SHP77 treated with DMSO at 0.1 percent for 48 hours (cell line): ENCODE data around the gene TMC8.
"Not testable (repeated sequence)": the region's sequence is repeated elsewhere in the genome, so short reads cannot be mapped to it uniquely, and the experiment has no call there.

Experiments
- DNase-seq: peaks from one replicate; lab custom pipeline; 2025; lab: John Stamatoyannopoulos, UW

Gene TMC8

DNA sequence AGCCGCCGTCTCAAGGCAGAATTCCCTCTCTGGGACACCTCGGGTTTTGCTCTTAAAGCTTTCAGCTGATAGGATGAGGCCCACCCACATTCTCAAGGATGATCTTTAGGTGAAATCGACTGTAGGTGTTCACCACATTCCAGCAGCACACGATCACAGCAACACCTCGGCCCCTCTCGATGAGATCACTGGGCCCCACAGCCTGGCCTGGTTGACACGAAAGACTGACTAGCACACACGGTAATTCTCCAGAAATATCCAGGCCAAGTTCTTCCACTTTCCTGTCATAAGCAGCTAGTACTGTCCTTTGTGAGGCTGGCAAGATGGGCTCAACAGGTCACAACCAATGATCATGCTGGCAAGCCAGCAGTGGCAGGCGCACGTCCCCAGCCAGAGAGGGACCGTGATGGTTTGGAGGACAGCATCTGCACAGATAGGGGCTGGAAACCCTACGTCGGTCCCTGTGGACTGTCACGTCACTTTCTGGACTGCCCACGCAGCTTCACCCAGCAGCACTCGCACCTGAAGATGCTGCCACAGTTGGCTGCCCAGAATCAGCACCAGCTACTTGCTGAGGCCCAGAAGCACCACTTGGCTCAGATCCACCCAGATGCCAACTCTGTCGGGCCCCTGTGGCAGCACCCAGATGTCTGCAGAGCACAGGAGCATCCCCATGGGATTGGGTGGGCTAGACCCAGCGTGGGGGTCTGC lies 19.4 kb upstream of the TMC8 start:
- DNase-seq = no peak

DNA sequence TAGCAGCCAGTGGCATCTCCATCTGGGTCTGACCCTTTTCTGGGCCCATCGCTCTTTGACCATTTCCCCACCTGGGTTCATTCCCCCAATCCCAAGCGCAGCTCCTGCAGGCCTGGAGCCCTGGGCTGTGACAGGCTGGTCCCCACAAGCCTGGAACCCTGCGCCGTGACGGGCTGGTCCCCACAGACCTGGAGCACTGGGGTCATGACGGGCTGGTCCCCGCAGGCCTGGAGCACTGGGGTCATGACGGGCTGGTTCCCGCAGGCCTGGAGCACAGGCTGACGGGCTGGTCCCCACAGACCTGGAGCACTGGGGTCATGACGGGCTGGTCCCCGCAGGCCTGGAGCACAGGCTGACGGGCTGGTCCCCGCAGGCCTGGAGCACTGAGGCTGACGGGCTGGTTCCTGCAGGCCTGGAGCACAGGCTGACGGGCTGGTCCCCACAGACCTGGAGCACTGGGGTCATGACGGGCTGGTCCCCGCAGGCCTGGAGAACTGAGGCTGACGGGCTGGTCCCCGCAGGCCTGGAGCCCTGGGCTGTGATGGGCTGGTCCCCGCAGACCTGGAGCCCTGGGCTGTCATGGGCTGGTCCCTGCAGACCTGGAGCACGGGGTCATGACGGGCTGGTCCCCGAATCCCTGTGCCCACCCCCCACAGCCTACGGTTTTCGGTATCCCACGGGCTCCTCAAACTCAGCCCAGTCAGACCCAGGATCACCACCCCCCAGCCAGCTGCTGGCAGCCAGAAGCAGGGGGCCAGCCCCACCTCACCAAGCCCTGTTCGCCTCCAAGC lies 18.6 kb upstream of the TMC8 start:
- no peak for DNase-seq

DNA sequence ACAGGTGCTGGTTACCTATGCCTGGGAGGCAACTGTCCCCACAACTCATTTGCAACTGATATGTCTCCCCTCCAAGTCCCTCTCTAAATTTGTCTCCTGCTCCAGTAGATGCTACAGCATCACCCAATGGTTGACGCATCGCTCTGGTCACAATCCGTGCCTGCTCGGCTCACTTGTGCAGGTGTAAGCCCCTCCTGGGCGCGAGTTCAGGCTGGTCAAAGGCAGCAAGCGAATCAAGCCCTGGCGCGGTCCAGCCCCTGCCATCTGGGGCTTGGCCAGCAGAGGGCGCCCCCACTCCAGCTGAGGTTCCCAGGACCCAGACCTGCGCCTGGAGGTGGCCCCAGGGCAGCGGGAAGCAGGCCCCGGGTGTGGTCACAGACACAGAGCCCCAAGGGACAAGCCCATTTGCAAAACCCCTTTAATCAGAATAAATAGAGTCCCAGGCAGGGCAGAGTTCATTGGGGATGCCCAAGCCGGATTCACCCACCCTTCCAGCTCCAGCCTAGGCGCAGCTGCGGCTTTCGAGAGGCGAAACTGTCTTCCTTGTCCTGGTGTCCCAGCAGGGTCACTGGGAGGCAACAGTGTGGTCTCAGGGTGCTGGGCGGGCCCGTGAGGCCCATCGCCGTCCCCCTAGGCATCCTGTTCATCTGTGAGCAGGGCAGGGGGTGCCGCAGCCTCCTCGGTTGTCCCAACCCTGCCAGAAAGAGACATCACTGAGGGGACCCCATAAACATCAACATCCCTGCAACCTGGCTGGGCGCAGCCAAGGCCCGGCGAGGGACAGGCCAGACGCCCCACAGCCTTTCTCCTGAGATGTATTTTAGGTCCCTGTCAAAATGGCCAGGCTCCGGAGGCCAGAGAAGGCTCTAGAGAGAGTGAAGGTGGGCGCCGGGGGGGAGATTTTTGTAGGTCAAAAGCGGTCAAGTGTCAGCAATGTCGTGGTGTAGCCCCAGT lies 17.8 kb upstream of the TMC8 start:
- DNase-seq = peak; percentile 45

DNA sequence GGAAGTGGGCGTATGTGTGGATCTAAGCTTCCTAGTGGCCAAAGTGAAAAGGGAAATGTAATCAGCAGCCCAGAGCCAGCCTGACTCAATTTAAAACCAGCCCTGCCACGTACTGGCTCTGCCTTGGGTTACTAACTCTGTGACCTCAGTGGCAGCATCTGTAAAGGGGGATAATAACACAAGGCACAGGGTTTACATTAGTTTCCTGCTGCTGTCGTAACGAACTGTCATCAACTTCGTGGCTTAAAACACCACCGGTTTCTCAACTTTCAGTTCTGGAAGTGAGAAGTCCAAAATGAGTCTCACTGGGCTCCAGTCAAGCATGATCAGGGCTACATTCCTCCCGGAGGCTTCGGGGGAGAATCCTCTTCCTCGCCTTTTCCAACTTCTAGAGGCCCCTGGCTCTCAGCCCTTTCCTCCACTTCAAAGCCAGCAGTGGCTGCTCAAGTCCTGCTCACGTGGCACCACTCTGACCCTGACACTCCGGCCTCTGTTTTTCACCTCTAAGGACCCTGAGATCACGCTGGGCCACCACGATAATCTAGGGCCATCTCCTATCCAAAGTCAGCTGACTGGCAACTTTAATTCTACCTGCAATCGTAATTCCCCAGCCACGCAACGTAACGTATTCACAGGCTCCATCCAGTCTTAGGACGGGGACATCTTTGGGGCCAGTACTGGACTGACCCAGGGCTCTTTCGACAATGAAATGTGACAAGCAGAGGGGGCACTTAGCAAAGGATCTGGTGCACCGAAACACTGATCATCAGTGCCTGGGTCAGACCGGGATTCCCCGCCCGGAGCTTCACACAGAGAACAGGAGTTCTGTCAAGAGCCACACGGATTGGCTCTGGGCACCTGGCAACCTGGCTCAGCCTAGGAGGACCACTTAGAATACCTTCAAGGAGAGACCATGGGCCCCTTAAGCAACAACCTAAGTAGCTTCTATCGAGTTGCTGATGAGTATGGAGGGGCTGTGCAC lies 16.5 kb upstream of the TMC8 start:
- DNase-seq = no peak

DNA sequence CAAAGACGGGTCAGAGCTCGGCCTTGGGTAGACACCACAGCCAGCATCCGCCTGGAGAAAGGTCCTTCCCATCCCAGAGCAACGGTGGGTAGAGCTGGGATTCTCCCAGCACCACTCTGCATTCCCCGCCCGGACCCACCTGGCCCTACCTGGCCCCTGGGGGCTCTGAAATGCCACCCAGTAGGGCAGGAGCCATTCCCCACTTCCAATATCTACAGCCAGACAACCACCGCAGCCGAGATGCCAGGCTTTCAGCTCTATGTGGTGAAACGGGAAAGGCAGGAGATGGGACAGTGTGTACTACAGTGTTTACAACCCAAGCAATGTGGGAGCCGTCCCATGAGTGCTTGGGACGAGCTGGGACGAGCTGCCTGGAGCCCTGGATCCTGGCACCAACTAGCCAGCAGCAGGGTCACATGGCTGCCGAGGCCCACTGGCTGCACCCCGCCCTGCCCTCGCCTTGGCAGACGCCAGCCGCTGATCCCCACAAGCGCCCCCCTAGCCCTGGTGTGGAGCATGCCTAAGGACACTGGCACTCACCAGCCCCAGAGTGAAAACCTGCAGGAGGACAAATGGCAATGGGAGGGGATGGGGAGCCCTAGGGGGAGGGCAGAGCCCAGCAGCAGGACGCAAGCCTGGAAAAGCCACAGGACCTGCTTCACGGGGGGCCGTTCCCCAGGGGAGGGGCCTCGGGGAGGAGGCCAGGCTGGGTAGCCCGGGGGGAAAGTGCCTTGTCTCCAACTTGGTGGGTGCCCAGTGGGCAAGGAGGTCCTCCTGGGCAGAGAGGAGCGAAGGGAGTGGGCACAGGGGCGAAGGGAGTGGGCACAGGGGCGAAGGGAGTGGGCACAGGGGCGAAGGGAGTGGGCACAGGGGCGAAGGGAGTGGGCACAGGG lies 15.5 kb upstream of the TMC8 start:
- no peak for DNase-seq

DNA sequence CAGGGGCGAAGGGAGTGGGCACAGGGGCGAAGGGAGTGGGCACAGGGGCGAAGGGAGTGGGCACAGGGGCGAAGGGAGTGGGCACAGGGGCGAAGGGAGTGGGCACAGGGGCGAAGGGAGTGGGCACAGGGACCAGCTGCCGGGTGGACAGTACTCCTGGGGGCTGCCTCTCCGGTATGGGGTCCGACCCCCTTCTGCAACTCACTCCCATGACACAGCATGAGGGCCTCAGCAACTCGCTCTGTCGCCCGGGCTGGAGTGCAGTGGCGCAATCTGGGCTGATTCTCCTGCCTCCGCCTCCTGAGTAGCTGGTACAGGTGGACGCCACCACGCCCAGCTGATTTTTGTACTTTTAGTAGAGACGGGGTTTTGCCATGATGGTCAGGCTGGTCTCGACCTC lies 14.8 kb upstream of the TMC8 start:
- not testable (repeated sequence) for DNase-seq

DNA sequence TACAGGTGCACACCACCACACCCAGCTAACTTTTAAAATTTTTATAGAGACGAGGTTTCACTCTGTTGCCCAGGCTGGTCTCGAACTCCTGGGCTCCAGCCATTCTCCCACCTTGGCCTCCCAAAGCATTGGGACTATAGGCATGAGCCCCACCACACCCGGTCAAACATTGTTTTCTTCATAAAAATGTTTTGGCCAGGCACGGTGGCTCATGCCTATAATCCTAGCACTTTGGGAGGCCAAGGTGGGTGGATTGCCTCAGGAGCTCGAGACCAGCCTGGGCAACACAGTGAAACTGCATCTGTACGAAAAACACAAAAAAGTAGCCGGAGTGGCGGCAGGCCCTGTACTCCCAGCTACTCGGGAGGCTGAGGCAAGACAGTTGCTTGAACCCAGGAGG lies 14.2 kb upstream of the TMC8 start:
- DNase-seq = no peak

DNA sequence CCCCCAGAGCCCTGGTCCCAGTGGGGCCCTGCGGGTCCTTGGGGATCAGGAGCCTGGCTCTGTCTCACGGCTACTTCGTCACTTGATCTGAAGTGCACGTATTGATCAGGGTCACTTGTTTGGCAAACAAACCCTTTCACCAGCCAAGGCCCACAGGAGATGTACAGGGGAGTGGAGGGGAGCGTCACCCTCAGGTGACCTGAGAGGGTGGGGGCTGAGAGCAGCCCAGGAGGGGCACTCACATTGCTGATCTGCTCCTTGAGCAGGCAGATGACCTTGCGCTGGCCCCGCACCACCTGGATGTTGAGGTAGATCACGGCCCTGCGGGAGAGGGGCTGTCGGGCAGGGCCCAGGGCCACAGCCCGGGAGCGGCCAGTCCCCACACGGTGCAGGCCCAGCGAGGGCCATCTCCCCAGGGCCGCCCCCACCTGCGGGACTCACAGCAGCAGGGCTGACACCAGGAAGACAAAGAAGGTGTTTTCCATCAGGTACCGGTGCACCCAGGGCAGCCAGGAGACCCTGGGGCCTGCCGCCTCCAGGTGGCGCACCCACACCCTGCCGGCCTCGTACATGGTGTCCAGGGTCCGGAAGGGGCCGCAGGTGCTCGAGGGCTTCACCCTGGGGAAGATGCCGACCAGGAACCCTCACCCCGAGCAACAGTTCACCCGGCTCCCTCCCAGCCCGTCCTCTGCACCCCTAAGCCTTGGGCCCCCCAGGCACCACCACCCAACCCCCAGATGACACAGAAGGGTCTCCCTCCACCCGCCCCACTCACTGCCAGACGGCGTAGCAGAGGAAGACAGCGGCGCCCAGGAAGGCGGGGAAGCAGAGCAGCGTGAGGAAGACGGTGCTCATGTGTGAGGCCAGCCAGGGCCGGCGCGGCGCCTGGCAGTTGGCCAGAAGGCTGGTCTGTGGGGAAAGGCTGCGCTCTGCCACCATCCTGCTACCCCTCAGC lies 13.3 kb upstream of the TMC8 start:
- DNase-seq = peak; percentile 81

DNA sequence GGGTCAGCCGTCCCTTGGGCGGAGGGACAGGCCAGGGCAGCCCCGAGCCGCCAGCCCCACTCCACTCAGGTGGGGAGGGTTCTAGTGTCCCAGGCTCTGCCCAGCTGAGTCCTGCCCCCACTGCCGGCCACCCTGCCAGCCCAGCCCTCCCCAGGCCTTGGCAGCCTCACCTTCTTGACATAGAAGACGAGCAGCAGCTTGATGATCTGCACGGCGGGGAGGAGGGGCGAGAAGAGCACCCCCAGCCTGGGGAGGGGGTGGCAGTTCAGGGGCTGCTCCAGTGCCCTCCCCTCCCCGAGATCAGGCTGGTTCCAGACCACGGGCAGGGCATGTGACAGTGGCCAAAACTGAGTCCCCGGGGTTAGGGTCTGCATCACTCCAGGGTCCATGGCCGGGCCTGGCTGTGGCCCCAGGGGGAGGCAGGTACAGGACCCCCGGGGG lies 11.8 kb upstream of the TMC8 start:
- no peak for DNase-seq

DNA sequence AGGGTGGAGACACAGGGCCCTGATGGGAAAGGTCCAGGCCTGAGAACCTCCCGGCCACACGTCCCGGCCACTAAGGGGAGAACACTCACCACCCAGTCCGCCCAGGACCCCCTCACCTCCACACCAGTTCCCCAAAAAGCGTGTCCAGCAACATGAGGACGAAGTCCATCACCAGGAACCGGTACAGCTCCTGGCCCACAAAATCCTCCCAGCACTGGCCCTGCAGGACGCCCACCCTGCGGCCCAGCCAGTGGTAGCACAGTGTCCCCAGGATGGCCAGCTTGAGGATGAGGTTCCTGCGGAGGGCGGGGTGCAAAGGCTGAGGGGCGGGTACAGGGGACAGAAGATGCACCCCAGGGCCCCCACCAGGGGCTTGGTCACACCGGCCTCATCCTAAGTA lies 10.0 kb upstream of the TMC8 start:
- DNase-seq = no peak

DNA sequence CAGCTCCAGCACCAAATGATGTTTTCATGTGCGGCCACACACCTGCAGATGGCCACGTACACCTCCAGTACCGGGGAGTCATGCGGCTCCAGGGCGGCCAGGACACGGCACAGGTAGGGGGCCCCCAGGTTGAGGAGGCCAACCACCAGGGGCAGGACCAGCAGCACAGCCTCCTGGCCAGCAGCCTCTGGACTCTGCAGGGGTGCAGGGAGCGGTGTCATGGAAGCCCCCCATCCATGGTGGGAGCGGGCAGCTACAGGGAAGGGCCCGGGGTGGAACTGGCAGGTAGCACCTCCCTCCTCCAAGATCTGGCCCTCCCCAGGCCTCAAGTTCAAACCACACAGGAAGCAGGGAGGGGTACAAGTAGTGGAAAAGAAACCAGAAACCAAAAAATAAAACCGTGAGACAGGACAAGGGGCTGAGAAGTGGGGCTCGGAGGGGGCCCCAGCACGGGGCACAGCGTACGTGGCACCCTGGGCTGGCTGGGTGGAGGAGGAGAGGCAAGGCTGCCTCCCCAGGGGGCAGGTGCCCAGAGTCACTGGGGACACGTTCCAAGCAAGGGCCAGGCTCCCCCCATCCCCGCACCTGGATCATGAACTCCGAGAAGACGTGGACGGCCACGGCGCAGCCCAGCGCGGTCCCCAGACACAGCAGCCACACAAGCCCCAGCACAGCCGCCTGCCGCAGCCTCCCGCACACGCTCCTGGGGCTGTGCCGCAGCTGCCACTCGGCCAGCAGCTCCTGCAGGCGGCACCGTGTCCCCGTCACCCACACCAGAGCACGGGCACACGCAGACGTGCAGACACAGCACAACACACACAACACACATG lies 9.4 kb upstream of the TMC8 start:
- DNase-seq = no peak

DNA sequence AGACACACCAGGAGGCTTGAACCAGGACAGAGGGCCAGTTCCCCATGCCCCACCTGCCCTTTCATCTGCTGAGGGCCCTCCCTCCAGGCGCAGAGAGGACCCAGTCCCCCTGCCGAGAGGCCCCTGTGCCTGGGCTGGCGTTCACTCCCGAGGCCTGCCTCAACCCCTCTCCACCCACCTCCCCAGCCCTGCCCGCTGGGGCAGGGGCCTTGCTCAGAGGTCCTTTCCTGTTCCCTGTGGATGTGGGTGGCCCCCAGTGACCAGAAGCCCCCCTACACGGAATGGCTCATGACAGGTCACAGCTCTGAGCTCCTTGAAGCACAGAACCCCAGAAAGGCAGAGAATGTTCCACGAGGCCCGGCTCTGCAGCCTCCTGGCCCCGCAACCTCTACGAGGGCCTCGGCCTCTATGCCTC lies 8.8 kb upstream of the TMC8 start:
- DNase-seq = no peak

DNA sequence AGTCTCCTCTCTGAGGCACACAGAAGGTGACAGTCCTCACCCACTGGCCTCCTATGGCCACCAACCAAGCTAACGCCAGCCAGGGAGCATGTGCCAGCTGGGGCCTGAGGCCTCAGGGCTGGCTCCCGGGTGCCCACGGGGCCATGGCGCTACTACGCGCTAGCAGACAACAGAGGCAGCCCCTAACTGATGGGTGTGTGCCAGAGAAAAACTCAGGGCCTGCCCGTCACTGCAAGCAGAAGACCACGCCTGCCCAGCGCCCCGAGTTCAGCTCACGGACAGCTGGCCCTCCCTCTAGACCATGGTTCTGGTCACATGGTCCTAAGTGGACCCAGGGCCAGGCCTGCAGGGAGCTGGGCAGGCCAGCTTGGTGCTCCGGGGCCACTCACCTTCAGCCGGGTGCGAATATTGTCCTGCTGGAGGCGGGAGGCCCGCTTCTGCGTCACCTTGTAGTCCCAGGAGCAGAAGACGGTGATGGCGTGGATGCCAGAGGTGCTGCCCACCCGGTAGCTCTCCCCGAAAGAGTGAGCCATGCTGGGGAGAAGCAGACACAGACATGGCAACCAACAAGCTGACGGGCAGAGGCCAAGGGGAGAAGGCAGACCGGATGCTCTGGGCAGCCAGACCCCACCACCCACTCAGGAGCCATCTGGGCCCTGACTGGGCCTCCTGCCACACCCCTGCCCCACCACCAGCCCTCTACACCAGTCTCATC lies 8.2 kb upstream of the TMC8 start:
- no peak for DNase-seq

DNA sequence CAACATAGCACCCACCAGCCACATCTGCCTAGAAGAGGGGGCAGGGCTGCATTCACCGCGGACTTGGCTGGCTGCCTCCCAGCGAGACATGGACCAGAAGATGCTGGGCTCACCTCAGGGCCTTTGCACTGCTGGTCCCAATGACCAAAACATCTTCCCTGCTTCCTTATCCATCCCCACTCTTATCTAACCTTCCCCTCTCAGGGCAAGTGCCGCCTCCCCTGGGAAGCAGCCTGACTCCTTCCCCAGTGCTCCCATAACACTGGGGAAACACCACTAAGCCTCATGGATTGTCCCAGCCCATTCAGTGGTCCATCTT lies 7.7 kb upstream of the TMC8 start:
- no peak for DNase-seq

DNA sequence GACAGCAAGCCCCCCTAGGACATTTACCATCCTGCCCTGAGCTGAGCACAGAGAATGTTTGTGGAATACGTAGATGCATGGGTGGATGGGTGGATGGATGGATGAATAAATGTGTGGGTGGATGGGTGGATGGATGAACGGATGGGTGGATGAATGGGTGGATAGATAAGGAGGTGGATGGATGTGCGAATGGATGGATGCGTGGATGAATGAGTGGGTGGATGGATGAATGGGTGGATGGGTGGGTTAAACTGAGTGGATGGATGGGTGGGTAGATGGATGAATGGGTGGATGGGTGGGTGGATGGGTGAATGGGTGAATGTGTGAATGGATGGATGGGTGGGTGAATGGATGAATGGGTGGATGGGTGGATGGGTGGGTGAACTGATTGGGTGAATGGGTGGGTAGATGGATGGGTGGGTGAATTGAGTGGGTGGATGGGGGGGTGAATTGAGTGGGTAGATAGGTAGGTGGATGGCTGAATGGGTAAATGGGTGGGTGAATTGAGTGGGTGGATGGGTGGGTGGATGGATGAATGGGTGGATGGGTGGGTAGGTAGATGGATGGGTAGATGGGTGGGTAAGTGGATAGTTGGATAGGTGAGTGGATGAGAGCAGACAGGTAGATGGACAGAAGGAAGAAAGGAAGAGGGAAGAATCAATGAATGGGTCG lies 7.2 kb upstream of the TMC8 start:
- no peak for DNase-seq

DNA sequence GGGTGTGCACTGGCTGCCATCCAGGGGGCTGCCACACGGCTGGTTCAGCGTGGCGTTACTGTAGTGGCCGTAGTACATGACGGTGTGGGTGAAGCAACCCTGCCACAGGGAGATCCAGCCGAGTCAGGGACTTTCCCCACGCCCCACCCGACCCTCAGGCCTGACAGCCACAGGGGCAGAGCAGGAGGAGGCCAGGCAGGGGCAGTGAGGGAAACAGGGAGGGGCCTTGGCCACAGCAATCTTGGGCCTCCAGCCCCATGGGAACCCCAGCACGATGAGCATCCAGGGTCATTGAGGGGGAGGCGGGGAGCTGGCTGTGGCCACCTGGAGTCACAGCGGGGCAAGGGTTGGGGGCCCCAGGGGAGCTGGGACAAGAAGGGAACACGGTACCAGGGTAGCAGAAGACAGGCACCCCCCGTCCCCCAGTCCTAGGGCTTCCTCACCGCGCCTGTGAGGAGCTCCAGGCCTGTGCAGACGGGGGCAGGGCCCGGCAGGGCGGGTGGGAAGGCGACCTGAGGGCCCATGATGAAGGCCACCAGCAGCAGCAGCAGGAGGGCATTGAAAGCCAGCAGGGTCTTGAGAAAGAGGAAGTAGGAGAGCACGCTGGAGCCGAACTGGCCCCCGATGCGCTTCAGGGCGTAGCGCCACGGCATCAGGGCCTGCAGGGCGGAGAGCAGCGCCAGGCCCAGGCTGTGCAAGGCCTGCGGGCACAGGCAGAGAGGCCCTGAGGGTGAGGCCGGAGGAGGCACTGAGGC lies 6.3 kb upstream of the TMC8 start:
- DNase-seq = no peak

DNA sequence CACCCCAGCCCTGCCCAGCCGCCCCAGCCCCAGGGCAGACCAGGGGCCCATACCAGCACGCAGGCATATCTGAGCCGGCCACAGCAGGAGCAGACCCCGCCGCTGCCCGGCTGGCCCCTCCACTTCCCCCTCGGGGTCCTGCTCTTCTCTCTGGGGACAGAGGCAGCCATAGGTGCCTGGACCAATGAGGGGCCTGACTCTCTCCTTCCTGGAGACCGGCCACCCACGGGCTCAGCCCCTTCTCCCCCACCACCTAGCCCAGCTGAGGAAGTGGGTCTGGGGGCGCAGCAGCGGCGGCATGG lies 5.8 kb upstream of the TMC8 start:
- DNase-seq = no peak
